Gastroesophageal sphincter (tissue), 3 donors: Measurements from ENCODE around the gene CETN3.

Experiments
- EP300 ChIP-seq: sonication (generic); formaldehyde crosslinking; IDR thresholded peaks from one replicate; pipeline ENCODE4 v1.6.1; 2017; ENCODE audit warnings: antibody characterized with exemption, mild to moderate bottlenecking
- POLR2A ChIP-seq, 2 donors: fragments of 450-650 bp; IDR thresholded peaks; one replicate each; pipeline ENCODE4 v1.6.1; 2017; ENCODE audit warnings: antibody characterized with exemption in 2 of 2, mild to moderate bottlenecking in 2 of 2, moderate library complexity in 1 of 2
- POLR2AphosphoS5 ChIP-seq: sonication (generic); formaldehyde crosslinking; IDR thresholded peaks from one replicate; pipeline ENCODE4 v1.6.1; 2017; ENCODE audit warnings: antibody characterized with exemption
- TF ChIP-seq, protein P1 (sequence below), 4 experiments: fragments of 200-600 bp in 2 of 4; fragments of 450-650 bp in 2 of 4; sonication (generic) in 1 of 4; IDR thresholded peaks; one replicate each; pipeline ENCODE4 v1.5.1; 2017 to 2019; ENCODE audit warnings: antibody characterized with exemption in 4 of 4, mild to moderate bottlenecking in 2 of 4, moderate library complexity in 2 of 4

DNA sequence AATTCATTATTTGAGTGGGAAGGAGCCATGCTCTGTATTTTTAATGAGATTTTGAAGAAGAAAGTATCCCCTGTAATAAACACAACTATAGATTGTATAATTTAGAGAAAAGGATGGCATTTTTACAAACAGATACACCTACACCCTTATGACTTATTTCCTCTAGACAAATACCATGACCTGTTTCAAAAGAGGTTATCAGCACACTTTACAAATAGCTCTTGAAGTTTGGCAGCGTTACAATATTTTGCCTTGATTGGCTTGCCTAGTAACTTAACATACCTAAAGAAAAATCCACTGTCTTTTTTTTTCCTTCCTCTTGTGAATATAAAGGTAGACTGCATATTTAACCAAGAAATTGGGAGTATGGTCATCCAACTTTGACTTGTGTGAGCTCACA lies 28.5 kb upstream of the CETN3 start:
- TF ChIP-seq POLR2A (IDR thresholded peaks at IDR 0.05): no peak
- TF ChIP-seq, protein P1, sequence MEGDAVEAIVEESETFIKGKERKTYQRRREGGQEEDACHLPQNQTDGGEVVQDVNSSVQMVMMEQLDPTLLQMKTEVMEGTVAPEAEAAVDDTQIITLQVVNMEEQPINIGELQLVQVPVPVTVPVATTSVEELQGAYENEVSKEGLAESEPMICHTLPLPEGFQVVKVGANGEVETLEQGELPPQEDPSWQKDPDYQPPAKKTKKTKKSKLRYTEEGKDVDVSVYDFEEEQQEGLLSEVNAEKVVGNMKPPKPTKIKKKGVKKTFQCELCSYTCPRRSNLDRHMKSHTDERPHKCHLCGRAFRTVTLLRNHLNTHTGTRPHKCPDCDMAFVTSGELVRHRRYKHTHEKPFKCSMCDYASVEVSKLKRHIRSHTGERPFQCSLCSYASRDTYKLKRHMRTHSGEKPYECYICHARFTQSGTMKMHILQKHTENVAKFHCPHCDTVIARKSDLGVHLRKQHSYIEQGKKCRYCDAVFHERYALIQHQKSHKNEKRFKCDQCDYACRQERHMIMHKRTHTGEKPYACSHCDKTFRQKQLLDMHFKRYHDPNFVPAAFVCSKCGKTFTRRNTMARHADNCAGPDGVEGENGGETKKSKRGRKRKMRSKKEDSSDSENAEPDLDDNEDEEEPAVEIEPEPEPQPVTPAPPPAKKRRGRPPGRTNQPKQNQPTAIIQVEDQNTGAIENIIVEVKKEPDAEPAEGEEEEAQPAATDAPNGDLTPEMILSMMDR (IDR thresholded peaks at IDR 0.05): no peak
- TF ChIP-seq EP300: no peak
- no peak for TF ChIP-seq POLR2AphosphoS5
